ENCODE data around the gene GAMT.
"Not testable (repeated sequence)": the region's sequence is repeated elsewhere in the genome, so short reads cannot be mapped to it uniquely, and the experiment has no call there.

GAMT gene

GRCh38 chr19:1401138-1401888 lies at the start of gene GAMT:
GAMT (minus strand) TSS chr19:1401542; CDS start chr19:1401476, 66 bp downstream.
- Mint-ChIP-seq H3K4me1 (peaks cover 12% of the 10 kb centered on the region), H3K4me3 (peak within 1 kb of the TSS; percentile 68), H3K27me3 (no peaks in the 10 kb centered on the region), H3K9me3 (no peaks in the 10 kb centered on the region), H3K36me3 (no peaks in the 10 kb centered on the region), H3K27ac (no peak within 1 kb of the TSS)

- Mint-ChIP-seq H3K9me3 (no peaks in the 10 kb centered on the region), H3K4me3 (peak within 1 kb of the TSS; percentile 62), H3K36me3 (peaks cover 2% of the 10 kb centered on the region), H3K27ac (peak within 1 kb of the TSS; percentile 51), H3K27me3 (peaks cover 34% of the 10 kb centered on the region), H3K4me1 (peaks cover 12% of the 10 kb centered on the region)
Measured at GRCh38 chr19:1449467-1450442, 48.4 kb upstream of the GAMT start, which contains the start of gene APC2. APC2 (plus strand) TSS chr19:1450121; CDS start chr19:1453002, 2,881 bp downstream.

- peaks cover 2% of the 10 kb centered on the region for H3K36me3 Mint-ChIP-seq
- peak overlapping the region; percentile 46 for H3K27ac Mint-ChIP-seq
- peaks cover 31% of the 10 kb centered on the region for H3K27me3 Mint-ChIP-seq
- H3K9me3 Mint-ChIP-seq, result no peaks in the 10 kb centered on the region
- H3K4me1 Mint-ChIP-seq, result peaks cover 12% of the 10 kb centered on the region
- no peak overlapping the region for H3K4me3 Mint-ChIP-seq
Measured at GRCh38 chr19:1447944-1448343, 46.6 kb upstream of the GAMT start.

GRCh38 chr19:1447504-1447903 lies 46.2 kb upstream of the GAMT start:
- H3K36me3 Mint-ChIP-seq, result peaks cover 2% of the 10 kb centered on the region
- H3K27ac Mint-ChIP-seq, result no peak overlapping the region
- peaks cover 28% of the 10 kb centered on the region for H3K27me3 Mint-ChIP-seq
- peaks cover 12% of the 10 kb centered on the region for H3K4me1 Mint-ChIP-seq
- no peaks in the 10 kb centered on the region for H3K9me3 Mint-ChIP-seq
- peak overlapping the region; percentile 33 for H3K4me3 Mint-ChIP-seq

GRCh38 chr19:1446713-1447481 lies 45.6 kb upstream of the GAMT start:
- Mint-ChIP-seq H3K27me3 (peaks cover 28% of the 10 kb centered on the region), H3K9me3 (no peaks in the 10 kb centered on the region)

GRCh38 chr19:1445932-1446712 lies 44.8 kb upstream of the GAMT start:
- H3K4me1 Mint-ChIP-seq, result peaks cover 12% of the 10 kb centered on the region
- H3K9me3 Mint-ChIP-seq, result no peaks in the 10 kb centered on the region
- peaks cover 7% of the 10 kb centered on the region for H3K36me3 Mint-ChIP-seq
- H3K4me3 Mint-ChIP-seq, result no peak overlapping the region
- no peak overlapping the region for H3K27ac Mint-ChIP-seq
- H3K27me3 Mint-ChIP-seq, result peaks cover 28% of the 10 kb centered on the region

More at GRCh38 chr19:1446713-1447481, 45.6 kb upstream of the GAMT start:
- H3K27ac Mint-ChIP-seq, result no peak overlapping the region
- H3K4me1 Mint-ChIP-seq, result peaks cover 12% of the 10 kb centered on the region
- H3K36me3 Mint-ChIP-seq, result peaks cover 3% of the 10 kb centered on the region
- no peak overlapping the region for H3K4me3 Mint-ChIP-seq

GRCh38 chr19:1445185-1445931 lies 44.0 kb upstream of the GAMT start:
- peaks cover 14% of the 10 kb centered on the region for H3K4me1 Mint-ChIP-seq
- peak overlapping the region; percentile 62 for H3K27ac Mint-ChIP-seq
- H3K9me3 Mint-ChIP-seq, result no peaks in the 10 kb centered on the region
- H3K27me3 Mint-ChIP-seq, result peaks cover 20% of the 10 kb centered on the region
- H3K4me3 Mint-ChIP-seq, result peak overlapping the region; percentile 67
- H3K36me3 Mint-ChIP-seq, result peaks cover 11% of the 10 kb centered on the region

- H3K27ac Mint-ChIP-seq, result peak overlapping the region; percentile 79
- H3K9me3 Mint-ChIP-seq, result no peaks in the 10 kb centered on the region
- no peaks in the 10 kb centered on the region for H3K27me3 Mint-ChIP-seq
- peak overlapping the region; percentile 97 for H3K4me3 Mint-ChIP-seq
- peaks cover 17% of the 10 kb centered on the region for H3K4me1 Mint-ChIP-seq
- peaks cover 17% of the 10 kb centered on the region for H3K36me3 Mint-ChIP-seq
Measured at GRCh38 chr19:1441677-1442438, 40.5 kb upstream of the GAMT start.

- Mint-ChIP-seq H3K4me3 (peak overlapping the region; percentile 97), H3K36me3 (peaks cover 17% of the 10 kb centered on the region), H3K27me3 (no peaks in the 10 kb centered on the region), H3K4me1 (peaks cover 17% of the 10 kb centered on the region), H3K9me3 (no peaks in the 10 kb centered on the region), H3K27ac (peak overlapping the region; percentile 79)
Measured at GRCh38 chr19:1441022-1441426, 39.7 kb upstream of the GAMT start.

- Mint-ChIP-seq H3K9me3 (no peaks in the 10 kb centered on the region), H3K27me3 (no peaks in the 10 kb centered on the region), H3K4me3 (peak overlapping the region; percentile 97), H3K4me1 (peaks cover 17% of the 10 kb centered on the region), H3K36me3 (peaks cover 17% of the 10 kb centered on the region), H3K27ac (peak overlapping the region; percentile 59)
Measured at GRCh38 chr19:1440418-1440801, 39.1 kb upstream of the GAMT start.

- Mint-ChIP-seq H3K4me1 (peaks cover 17% of the 10 kb centered on the region), H3K27ac (peak overlapping the region; percentile 87), H3K4me3 (peak overlapping the region; percentile 97), H3K36me3 (peaks cover 17% of the 10 kb centered on the region)
- not testable (repeated sequence) for H3K9me3 Mint-ChIP-seq, H3K27me3 Mint-ChIP-seq
Measured at GRCh38 chr19:1439525-1440417, 38.4 kb upstream of the GAMT start.

GRCh38 chr19:1438933-1439354 lies 37.6 kb upstream of the GAMT start:
- Mint-ChIP-seq H3K4me3 (peak overlapping the region; percentile 97), H3K27me3 (no peaks in the 10 kb centered on the region), H3K9me3 (no peaks in the 10 kb centered on the region), H3K27ac (peak overlapping the region; percentile 87), H3K36me3 (peaks cover 17% of the 10 kb centered on the region), H3K4me1 (peaks cover 17% of the 10 kb centered on the region)

Measured in activated naive CD4-positive, alpha-beta T cell treated with anti-CD3 and anti-CD28 coated beads, Interleukin-2, amount 50 U/mL, for 24 hours (primary cell).